ENCODE measurements around the gene OGFRL1. TPM values are rescaled to one million over a fixed set of nuclear protein-coding genes. Genes with fewer than 3 reads are reported as not detected.
"Not testable (repeated sequence)": the region's sequence is repeated elsewhere in the genome, so short reads cannot be mapped to it uniquely, and the experiment has no call there.

OGFRL1 gene
- total RNA-seq, 1 donor from 2014 or later: 7.1 TPM

DNA sequence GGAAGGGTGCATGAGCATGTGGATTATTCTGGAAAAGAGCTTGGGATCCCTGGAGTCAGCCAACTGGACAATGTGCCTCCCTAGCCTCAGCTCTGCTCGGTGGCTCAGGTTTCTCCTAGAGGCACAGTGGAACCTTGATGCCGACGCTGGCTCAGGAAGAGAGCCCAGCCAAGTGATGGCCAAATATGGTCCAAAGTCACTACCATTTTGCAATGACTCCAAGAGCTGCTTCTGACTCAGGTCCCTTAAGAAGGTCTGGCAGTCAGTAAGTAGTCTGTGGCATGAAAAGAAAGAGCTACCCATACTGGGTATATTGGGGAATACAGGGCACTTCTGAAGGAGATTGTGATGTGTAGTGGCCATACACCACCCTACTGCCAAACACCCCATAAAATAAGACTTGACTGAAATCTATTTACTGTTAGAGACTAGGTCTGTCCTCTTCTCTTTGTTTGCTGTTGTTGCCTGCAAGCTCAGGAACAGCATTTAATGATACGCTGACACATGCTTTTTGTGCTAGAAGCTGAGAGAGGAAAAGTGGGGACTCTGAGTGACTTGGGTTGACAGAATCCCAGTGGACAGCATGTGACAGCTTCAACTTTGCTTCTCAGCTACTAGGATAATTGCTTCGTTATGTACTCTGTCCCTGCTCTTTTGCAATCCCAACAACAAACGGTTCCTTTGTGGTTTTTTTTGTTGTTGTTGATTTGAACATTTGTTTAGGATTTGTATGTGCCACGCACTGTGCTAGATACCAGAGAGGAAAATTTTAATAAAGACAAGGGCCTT is 30.3 kb upstream of the OGFRL1 start:
- intact Hi-C loops (cut with micrococcal nuclease): no loop called here
- no peaks in the 10 kb centered on the region for H3K27me3 ChIP-seq (ENCODE audit: low read depth)
- TF ChIP-seq, protein P1, sequence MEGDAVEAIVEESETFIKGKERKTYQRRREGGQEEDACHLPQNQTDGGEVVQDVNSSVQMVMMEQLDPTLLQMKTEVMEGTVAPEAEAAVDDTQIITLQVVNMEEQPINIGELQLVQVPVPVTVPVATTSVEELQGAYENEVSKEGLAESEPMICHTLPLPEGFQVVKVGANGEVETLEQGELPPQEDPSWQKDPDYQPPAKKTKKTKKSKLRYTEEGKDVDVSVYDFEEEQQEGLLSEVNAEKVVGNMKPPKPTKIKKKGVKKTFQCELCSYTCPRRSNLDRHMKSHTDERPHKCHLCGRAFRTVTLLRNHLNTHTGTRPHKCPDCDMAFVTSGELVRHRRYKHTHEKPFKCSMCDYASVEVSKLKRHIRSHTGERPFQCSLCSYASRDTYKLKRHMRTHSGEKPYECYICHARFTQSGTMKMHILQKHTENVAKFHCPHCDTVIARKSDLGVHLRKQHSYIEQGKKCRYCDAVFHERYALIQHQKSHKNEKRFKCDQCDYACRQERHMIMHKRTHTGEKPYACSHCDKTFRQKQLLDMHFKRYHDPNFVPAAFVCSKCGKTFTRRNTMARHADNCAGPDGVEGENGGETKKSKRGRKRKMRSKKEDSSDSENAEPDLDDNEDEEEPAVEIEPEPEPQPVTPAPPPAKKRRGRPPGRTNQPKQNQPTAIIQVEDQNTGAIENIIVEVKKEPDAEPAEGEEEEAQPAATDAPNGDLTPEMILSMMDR (IDR thresholded peaks at IDR 0.05; ENCODE audit: borderline replicate concordance): no peak

DNA sequence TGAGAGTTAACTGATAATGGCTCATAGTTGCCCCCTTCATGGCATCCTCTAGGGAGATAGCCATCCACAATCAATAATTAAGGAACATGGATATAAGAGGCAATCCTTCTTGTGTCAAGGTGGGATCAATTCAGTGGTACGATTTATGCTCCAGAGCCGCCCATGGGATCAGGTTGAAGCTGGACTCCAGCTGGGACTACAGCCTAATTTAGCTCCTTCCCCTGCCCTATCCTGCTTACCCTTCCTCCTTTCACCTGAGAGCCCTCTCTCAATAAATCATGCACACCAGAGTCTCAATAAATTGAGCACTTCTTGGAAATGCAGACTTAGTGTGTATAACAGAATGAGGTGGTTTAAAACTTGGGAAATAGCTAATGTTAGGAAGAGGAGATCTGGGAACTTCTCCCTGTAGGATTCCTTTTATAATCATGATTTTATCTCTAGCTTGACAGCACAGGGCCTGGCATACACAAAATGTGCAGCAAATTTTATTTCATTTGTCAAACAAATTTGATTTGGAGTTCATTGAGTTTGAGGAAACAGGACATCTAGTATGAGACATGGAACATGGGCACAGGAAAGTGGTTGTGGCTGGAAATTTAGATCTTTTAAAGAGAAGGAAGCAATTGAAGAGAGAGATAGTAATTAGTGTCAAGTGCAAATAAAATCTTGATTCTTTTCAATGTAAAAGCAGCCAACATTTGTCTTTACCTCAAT is 28.6 kb upstream of the OGFRL1 start:
- DNase-seq: no peak
- H3K36me3 ChIP-seq: no peaks in the 10 kb centered on the region
- TF ChIP-seq, protein P1 (IDR thresholded peaks at IDR 0.05; ENCODE audit: borderline replicate concordance): no peak
- no peak overlapping the region for H3K27ac ChIP-seq (replicated peaks)
- no peak overlapping the region for H3K4me3 ChIP-seq
- peaks cover 5% of the 10 kb centered on the region for H3K4me1 ChIP-seq
- H3K9me3 ChIP-seq (replicated peaks): no peaks in the 10 kb centered on the region
- H3K27me3 ChIP-seq (ENCODE audit: low read depth): no peaks in the 10 kb centered on the region
- intact Hi-C loops (cut with micrococcal nuclease): no loop called here

More for the DNA sequence above, 30.3 kb upstream of the OGFRL1 start:
- H3K9me3 ChIP-seq (replicated peaks): no peaks in the 10 kb centered on the region
- DNase-seq: no peak
- H3K36me3 ChIP-seq: no peaks in the 10 kb centered on the region
- peaks cover 18% of the 10 kb centered on the region for H3K4me1 ChIP-seq
- H3K4me3 ChIP-seq: no peak overlapping the region
- H3K27ac ChIP-seq (replicated peaks): peak overlapping the region; percentile 9

- H3K36me3 ChIP-seq: no peaks in the 10 kb centered on the region
- no peaks in the 10 kb centered on the region for H3K27me3 ChIP-seq (ENCODE audit: low read depth)
- TF ChIP-seq, protein P1 (IDR thresholded peaks at IDR 0.05; ENCODE audit: borderline replicate concordance): no peak
- H3K27ac ChIP-seq (replicated peaks): peak overlapping the region; percentile 34
- no peak for DNase-seq
- H3K9me3 ChIP-seq (replicated peaks): no peaks in the 10 kb centered on the region
- H3K4me1 ChIP-seq: peaks cover 5% of the 10 kb centered on the region
- intact Hi-C loops (cut with micrococcal nuclease): no loop called here
- peak overlapping the region; percentile 28 for H3K4me3 ChIP-seq
These were observed 25.7 kb upstream of the OGFRL1 start for GRCh38 chr6:71262914-71263313.

DNA sequence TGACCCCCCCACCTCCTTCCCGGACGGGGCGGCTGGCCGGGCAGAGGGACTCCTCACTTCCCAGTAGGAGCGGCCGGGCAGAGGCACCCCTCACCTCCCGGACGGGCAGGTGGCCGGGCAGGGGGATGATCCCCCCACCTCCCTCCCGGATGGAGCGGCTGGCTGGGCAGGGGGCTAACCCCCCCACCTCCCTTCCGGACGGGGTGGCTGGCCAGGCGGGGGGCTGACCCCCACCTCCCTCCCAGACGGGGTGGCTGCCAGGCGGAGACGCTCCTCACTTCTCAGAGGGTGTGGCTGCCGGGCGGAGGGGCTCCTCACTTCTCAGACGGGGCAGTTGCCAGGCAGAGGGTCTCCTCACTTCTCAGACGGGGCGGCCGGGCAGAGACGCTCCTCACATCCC is 22.2 kb upstream of the OGFRL1 start:
- H3K4me1 ChIP-seq; H3K27ac ChIP-seq (replicated peaks); intact Hi-C loops (cut with micrococcal nuclease); H3K4me3 ChIP-seq; DNase-seq; H3K36me3 ChIP-seq; H3K27me3 ChIP-seq (ENCODE audit: low read depth): not testable (repeated sequence)
- H3K9me3 ChIP-seq (replicated peaks): peaks cover 11% of the 10 kb centered on the region

DNA sequence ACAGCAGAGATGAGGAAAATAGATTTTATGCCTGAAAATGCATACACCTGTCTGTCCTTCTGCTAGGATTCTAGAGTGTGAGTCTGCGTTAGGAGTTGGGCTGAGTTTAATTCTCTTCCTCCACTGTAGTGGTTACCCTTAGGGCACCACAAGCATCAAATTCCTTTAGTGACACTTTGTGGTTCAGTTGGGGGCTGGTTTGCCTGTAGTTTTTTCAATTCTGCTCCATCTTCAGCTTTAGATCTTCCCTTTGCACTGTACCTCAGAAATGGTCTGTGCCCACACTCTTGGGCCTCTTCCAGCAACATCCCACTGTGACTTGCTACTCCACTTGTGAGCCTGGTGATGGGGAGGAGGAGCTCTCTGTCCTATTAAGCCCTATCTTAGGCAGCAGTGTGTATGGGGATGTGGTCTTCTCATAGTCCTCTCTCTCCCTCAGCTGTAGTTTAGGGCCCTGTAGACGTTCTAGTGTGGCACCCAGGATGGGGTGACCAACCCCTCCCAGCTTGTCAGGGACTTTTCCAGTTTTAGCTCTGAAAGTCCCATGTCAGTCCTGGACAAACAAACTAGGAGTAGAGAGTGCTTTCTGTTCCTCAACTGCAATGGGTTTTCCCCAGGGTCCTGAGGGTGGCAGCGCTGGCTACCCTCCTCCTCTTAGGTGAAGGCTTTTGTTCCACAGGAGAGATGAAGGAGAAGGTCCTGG is 19.7 kb upstream of the OGFRL1 start:
- Histone ChIP-seq H3K36me3 (no peaks in the 10 kb centered on the region), H3K9me3 (replicated peaks) (peaks cover 12% of the 10 kb centered on the region), H3K27ac (replicated peaks) (no peak overlapping the region), H3K4me1 (no peaks in the 10 kb centered on the region), H3K27me3 (ENCODE audit: low read depth) (no peaks in the 10 kb centered on the region), H3K4me3 (no peak overlapping the region)
- TF ChIP-seq, protein P1 (IDR thresholded peaks at IDR 0.05; ENCODE audit: borderline replicate concordance): no peak
- no peak for DNase-seq
- intact Hi-C loops (cut with micrococcal nuclease): no loop called here
